K562 (cell line): ENCODE data around the gene CELSR2. TPM values are rescaled to one million over a fixed set of nuclear protein-coding genes. Genes with fewer than 3 reads are reported as not detected.
A peak's percentile ranks its signal among the peaks of the same experiment; 100 is the strongest.

ENCODE experiments used
- ATF3 ChIP-seq, 2 experiments: fragments of 450-650 bp in 1 of 2; sonication (generic) in 1 of 2; formaldehyde crosslinking in 1 of 2; IDR thresholded peaks in 1 of 2; conservative IDR thresholded peaks in 1 of 2; 2 replicates each; pipeline versions ENCODE4 v1.6.1 to v1.8.1; 2016 to 2023; ENCODE audit warnings: mild to moderate bottlenecking in 2 of 2, moderate library complexity in 2 of 2, inconsistent platforms in 1 of 2, missing genetic modification reagents in 1 of 2
- BHLHE40 ChIP-seq: IDR thresholded peaks from 2 replicates; pipeline ENCODE4 v1.6.1; 2011; ENCODE audit warnings: low read length, improper control_type of control experiment
- DDX20 ChIP-seq: fragments of 450-650 bp; IDR thresholded peaks from 2 replicates; pipeline ENCODE4 v1.6.1; 2016; ENCODE audit warnings: missing genetic modification characterization, low read depth, mild to moderate bottlenecking, missing compliant biosample characterization, moderate library complexity
- ETV6 ChIP-seq, 3 experiments: fragments of 150-350 bp in 1 of 3; sonication (generic) in 1 of 3; formaldehyde crosslinking in 1 of 3; IDR thresholded peaks; 2 replicates each; pipeline versions ENCODE4 v1.6.1 to v1.8.0; 2014 to 2022; ENCODE audit warnings: borderline replicate concordance in 2 of 3, low read depth in 2 of 3, antibody characterized with exemption in 1 of 3, low read length in 1 of 3, mild to moderate bottlenecking in 1 of 3, missing genetic modification reagents in 1 of 3
- MLLT1 ChIP-seq, 2 experiments: fragments of 450-650 bp; IDR thresholded peaks; 2 replicates each; pipeline ENCODE4 v1.6.1; 2016
- MLX ChIP-seq, 2 experiments: fragments of 450-650 bp in 1 of 2; sonication (generic) in 1 of 2; formaldehyde crosslinking; conservative IDR thresholded peaks; 2 replicates each; pipeline versions ENCODE4 v1.4.0 to v1.8.1; 2020 to 2022; ENCODE audit warnings: mild to moderate bottlenecking in 1 of 2, missing genetic modification reagents in 1 of 2
- REST ChIP-seq, 2 experiments: fragments of 450-650 bp; formaldehyde crosslinking in 1 of 2; IDR thresholded peaks; 2 replicates each; pipeline versions ENCODE4 v1.4.0 to v1.6.1; 2014 to 2020; ENCODE audit warnings: mild to moderate bottlenecking in 2 of 2, borderline replicate concordance in 1 of 2, low read depth in 1 of 2
- RNF219 ChIP-seq: fragments of 250-450 bp; sonication (Bioruptor Pico); IDR thresholded peaks from 2 replicates; pipeline ENCODE4 v1.5.0; 2022; ENCODE audit warnings: mild to moderate bottlenecking
- SMC3 ChIP-seq: conservative IDR thresholded peaks from 2 replicates; pipeline ENCODE4 v1.6.1; 2011; ENCODE audit warnings: low read depth, low read length, improper control_type of control experiment; ENCODE audit not compliant: insufficient read depth
- ZC3H11A ChIP-seq: IDR thresholded peaks from 2 replicates; pipeline ENCODE4 v1.6.1; 2012; ENCODE audit warnings: low read depth, low read length, improper control_type of control experiment
- polyA plus RNA-seq, 8 experiments: library from polyadenylated mRNA; depleted of rRNA in 4 of 8; stranded (reverse) in 5 of 8; unstranded in 3 of 8; fragments of >200 nt; fragmentation: Nextera tagmentation in 2 of 8; fragmentation: Illumina TruSeq in 1 of 8; extraction: Ambion mirVana in 2 of 8; extraction: Trizol in 1 of 8; gene quantifications; 2 replicates each; pipeline versions ENCODE4 v1.2.1 to v1.2.3, GENCODE V29; 2011 to 2014; ENCODE audit warnings: inconsistent platforms in 1 of 8, missing spikeins in 1 of 8
- total RNA-seq, 7 experiments: library from RNA; depleted of rRNA in 6 of 7; stranded (reverse); fragments of >200 nt in 6 of 7; fragmentation: Illumina TruSeq in 2 of 7; extraction: Trizol in 2 of 7; gene quantifications; 2 replicates each; pipeline versions ENCODE4 v1.2.1 to v1.2.3, GENCODE V29; 2011 to 2021; ENCODE audit warnings: low replicate concordance in 1 of 7

The CELSR2 gene
- total and polyA plus RNA-seq, 9 of the 15 experiments (the other 6 are each of a cell fraction or from before 2014, with no cell fraction given), result 0.31 to 21.9 (median 4.2) TPM

GRCh38 chr1:109282952-109283747 lies 33.8 kb downstream of the CELSR2 start, which contains the start of gene PSRC1 (continued):
- TF ChIP-seq ATF3 (IDR thresholded peaks at IDR 0.05) (no peak), ATF3 (CRISPR knock-in tag; conservative IDR thresholded peaks at IDR 0.05) (no peak), RNF219 (CRISPR knock-in tag) (no peak), MLLT1 (IDR thresholded peaks at IDR 0.05) (peak; percentile 51 to 55; a peak in 2 of 4 replicates), SMC3 (0 out of 2 replicates have a peak, but pooled peaks have one; percentile 5), REST (IDR thresholded peaks at IDR 0.05; ENCODE audit: borderline replicate concordance) (peak; percentile 46), REST (CRISPR knock-in tag; IDR thresholded peaks at IDR 0.05; ENCODE audit: low read depth) (peak; percentile 61), DDX20 (tag) (no peak), MLX (CRISPR knock-in tag; conservative IDR thresholded peaks at IDR 0.05) (no peak), BHLHE40 (peak; percentile 77), ZC3H11A (0 out of 2 replicates have a peak, but pooled peaks have one; percentile 52), ETV6 (IDR thresholded peaks at IDR 0.05; ENCODE audit: borderline replicate concordance in 1 of 2, low read depth in 2 of 2, low read length in 1 of 2) (no peak; a peak in 1 of 4 replicates), ETV6 (CRISPR knock-in tag; IDR thresholded peaks at IDR 0.05; ENCODE audit: borderline replicate concordance) (no peak)
